ENCODE data around the gene SLC22A13.
"Not testable (repeated sequence)": the region's sequence is repeated elsewhere in the genome, so short reads cannot be mapped to it uniquely, and the experiment has no call there.

Gene SLC22A13

DNA sequence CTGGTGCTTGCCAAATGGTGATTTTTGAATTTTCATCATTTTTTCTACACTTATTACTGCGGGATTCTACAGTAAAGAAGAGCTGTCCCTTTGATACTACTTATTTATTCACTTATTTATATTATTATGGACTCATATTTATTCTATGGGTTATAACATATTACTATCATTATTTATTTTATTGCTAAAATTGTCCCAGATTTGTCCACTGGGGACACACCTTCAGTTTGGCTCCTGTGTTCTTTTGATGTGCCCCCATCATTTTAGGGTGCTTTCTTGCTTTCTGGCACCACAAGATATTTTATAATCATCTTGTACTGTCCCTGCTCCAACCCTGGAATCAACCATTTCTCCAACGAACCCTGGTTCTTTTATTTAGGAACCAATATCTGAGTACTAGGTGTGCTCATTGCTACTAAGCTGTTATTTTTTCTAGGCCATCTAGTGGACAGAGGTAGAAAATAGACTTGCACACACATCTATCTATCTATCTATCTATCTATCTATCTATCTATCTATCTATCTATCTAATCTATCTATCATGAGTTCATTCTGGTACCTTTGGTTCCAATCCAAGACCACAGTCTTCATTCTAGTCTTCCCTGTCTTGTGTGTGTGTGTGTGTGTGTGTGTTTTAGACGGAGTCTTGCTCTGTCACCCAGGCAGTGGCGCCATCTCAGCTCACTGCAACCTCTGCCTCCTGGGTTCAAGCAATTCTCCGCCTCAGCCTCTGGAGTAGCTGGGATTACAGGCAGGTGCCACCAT is 32.5 kb downstream of the SLC22A13 start:
- DNase-seq (ENCODE audit: low read depth) = no peak

DNA sequence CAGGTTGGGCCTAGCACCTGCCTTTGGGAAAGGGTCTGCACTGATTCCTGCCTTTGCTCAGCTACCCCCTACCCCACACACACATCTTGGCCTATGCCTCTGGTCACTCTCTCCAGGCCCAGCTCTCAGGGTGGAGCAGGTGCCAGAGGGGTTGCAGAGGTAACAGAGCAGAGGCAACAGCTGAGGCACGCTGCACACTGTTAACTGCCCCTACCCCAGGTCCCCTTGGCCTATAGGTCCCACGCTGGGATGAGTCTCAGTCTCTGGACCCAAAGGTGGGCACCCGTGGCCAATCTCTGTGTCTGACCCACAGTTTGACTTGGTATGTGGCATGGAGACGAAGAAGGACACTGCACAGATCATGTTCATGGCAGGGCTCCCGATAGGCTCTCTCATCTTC is 41.3 kb downstream of the SLC22A13 start:
- DNase-seq (ENCODE audit: low read depth) = no peak

DNA sequence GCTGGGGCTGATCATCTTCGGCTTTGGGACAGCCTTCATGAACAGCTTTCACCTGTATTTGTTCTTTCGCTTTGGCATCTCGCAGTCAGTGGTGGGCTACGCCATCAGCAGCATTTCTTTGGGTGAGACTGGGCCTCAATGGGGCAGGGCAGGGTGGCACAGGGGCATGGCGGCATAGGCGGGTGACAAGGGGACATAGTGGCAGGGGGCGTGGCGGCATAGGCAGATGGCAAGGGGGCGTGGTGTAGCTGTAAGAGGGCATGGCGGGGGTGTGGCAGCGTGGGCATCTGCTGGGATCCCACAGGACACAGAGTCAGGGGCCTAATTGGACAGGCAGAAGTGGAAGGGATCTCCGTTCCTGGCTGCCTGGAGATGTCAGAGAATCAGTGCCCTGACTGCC is 42.0 kb downstream of the SLC22A13 start:
- DNase-seq (ENCODE audit: low read depth) = no peak

DNA sequence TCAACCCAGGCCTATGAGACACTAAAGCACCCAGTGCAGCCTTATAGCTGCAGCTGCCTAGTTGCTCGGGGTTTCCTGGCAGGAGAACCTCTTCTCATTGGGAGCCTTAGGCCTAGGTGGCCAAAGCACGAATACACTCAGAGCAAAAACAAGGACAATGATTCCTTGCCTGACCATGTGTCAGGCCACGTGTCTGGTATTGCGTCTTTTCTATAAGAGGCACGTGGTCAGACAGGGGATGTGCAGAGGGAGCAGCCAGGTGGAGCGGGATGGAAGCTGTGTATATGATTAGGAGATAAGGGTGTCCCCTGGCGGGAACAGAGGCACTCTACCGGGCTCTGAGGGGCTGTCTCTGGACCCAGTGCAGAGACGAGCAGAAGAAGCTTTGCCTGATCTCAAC is 42.8 kb downstream of the SLC22A13 start:
- DNase-seq (ENCODE audit: low read depth) = no peak

DNA sequence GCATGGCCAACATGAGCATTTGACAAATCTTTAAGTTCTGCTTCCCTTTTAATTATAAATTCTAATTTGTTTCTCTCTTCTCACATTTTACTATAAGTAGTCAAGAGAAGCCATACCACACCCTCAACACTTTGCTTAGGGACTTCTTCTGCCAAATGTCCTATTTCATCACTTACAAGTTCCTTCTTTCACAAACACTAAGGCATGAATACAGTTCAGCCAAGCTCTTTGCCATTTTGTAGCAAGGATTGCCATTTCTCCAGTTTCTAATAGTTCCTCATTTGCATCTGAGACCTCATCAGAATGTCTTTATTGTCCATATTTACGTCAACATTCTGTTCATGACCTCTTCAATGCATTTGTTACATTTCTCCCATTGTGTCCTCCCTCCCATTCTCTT is 45.9 kb downstream of the SLC22A13 start:
- DNase-seq (ENCODE audit: low read depth) = no peak

DNA sequence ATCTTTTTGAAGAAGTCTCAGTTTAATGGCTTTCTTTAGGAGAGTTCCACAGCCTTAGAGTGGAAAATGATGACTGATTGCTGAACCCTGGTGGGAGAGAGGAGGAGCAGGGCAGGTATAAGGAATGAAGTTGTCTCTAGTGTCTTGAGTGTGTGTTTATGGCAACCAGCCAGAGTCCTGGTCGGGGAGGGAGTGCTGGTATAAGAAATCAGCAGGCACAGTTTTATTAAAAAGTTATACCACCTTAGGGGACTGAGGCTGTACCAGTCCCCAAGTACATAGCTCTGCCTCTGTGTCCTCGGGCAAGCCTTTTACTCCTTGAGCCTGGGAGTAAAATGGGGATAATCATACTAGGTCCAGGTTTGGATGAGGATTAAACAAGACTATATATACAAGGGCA is 46.3 kb downstream of the SLC22A13 start:
- DNase-seq (ENCODE audit: low read depth) = no peak

DNA sequence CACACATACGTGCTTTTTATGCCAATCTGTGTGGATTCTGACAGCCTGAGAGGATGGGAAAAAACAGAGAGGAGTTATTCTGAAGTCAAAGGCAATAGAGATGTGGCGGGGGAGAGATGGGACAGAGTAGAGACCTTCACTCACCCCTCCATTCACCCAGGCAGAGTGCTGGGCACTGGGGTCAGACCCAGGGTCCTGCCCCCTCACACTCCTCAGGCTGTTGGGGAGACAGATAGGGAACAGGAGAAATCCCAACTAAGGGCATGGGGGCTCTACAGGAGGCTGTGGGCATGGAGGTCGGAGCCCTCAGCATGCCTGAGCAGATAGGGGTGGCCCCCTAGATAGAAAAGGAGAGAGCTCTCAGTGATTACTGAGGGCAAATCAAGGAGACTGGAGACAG is 46.7 kb downstream of the SLC22A13 start:
- no peak for DNase-seq (ENCODE audit: low read depth)

DNA sequence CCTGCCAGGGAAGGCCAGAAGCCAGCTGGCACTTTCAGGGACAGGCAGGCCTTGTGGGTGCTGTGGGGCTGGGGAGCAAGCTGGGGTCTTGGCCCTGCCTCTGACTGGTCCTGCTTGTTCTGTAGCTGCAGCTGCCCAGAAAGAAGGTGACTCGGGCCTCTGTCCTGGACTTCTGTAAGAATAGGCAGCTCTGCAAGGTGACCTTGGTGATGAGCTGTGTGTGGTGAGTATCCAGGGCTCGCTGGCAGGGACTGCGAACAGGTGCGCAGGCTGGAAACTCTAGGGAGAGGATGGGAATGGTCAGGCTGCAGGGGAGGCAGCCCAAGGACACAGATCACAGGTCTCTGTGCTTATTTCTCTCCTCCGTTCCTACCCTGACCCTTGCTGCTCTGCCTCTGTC is 47.7 kb downstream of the SLC22A13 start:
- no peak for DNase-seq (ENCODE audit: low read depth)

DNA sequence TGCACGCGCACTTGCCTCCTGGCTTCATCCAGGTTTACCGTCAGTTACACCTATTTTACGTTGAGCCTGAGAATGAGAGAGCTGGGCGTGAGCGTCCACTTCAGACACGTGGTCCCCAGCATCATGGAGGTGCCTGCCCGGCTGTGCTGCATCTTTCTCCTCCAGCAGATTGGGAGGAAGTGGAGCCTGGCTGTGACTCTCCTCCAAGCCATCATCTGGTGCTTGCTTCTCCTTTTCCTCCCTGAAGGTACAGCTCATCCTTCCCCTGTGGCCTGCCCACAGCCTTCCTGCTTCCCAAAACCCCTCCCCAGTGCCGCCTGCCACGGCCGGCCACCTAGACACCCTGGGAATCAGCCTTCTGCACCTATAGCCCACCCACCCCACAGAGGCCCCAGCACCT is 48.1 kb downstream of the SLC22A13 start:
- no peak for DNase-seq (ENCODE audit: low read depth)

DNA sequence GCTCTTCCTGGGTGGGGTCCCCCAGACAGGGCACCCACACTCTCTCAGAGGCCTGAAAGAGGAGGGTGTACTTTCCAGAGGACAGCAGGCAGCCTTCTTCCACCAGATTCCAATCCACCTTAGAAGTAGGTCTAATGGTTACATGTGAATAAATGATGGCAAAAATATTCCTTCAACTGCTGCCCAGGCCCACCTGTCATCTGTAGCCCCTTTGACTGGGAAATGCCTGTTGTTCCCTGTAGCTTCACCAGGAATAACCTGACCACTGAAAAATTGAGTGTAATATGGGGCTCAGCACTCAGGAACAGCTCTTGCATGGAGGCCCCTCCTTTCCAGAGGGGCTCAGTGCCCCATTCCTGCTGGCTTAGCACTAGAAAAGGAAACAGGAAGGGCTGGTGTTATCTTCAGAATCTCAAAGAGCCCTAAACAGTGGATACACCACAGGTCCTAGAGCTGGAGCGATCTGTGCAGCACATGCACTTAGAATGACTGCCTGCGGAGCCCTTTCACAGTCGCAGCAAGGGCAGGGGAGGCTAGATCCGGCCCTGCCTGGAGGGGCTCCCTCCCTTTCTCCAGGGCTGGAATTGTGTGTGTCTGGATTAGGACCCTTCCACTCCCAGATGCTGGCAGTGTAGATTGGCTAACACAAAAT is 48.6 kb downstream of the SLC22A13 start:
- DNase-seq (ENCODE audit: low read depth) = no peak

DNA sequence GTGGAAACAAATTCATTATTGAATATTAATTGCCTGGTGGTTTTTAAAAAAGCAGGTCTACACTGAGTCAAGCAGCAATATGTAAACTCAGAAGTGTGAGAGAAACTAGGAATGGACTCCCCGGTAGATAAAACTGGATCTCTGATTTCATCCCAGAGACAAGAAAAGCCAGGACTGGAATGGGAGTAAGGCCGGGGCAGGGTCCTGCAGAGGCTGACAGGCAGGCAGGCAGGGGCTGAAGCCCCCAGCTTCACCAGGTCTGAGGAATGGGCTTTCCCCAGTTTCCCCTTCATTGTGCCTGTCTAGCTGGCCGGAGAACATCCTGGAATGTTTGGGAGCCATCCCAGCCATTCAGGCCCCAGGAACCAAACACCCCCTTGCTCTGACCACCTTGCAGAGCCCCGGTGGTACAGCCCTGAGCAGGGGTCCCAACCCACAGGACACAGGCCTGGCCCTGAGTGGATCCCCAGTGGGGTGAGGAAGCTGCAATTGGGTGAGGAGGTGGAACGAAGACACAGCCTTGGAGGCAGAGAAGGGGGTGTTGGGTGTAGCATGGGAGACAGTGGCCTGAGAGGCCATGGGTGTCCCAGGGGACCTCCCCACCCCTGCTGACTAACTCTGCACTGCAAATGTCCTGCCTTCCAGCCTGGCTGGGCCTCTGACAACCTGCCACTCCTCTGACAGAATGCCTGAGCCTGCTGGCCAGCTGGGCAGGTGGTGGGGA is 49.3 kb downstream of the SLC22A13 start:
- no peak for DNase-seq (ENCODE audit: low read depth)

DNA sequence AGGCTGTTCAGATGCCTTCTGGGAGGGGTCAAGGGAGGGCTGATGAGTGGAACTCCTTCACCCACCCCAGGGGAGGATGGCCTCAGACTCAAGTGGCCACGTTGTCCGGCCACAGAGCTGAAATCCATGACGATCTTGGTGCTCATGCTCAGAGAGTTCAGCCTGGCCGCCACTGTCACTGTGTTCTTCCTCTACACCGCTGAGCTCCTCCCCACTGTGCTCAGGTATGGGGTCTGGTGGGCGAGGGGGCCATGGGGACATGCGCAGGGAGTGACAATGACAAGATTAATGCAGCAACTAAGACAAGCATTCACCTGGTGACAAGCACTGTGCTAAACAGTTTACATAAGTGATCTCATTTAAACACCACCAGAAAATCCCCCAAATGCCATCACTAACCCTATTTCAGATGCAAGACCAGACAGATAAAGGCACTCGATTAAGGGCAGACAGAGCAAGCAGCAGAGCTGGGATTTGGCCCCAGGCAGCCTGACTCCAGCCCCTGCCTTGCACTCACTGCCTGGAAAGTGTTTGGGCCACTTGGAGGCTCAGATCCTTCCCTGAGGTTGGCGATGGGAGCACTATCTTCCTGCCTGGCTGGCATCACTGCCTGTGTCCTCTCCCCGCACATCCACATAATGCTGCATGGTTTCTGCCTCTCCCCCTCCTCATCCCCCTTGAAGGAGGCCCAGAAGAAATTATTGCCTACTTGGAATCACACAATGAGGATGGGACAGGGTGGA is 50.0 kb downstream of the SLC22A13 start:
- DNase-seq (ENCODE audit: low read depth) = no peak

DNA sequence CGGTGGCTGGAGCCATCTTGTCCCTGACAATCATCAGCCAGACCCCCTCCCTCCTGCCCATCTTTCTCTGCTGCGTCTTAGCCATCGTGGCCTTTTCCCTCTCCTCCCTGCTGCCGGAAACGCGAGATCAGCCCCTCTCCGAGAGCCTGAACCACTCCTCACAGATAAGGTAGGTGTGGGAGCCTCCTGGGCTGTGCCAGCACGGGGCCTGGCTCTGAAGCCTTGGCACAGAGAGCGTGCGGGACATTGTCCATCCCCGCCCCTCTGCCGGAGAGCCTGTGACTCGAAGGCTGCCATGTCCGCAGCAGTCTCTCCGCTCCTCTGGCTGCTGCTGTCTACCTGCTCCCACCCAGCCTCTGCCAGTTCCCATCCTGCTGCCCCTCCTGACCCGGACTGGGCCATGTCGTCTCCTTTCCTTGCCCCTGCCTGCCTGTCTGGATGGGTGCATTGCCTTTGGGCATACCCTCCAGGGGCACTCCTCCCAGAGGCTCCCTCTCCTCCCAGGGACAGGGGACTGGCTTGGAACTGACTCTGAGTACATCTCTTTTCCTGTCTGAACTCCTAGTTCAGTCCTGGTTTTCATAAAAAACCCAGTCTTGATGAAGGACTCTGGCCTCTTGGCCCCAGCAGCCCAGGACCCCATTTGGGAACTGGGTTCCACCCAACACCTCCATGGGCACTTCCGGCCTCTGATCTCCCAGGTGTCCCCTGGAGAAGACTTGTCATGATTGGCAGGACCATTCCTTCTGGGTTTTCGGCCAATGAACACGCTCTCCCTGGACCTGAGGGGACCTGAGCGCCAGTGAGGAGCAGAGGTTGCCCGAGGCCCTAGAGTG is 51.0 kb downstream of the SLC22A13 start:
- no peak for DNase-seq (ENCODE audit: low read depth)

DNA sequence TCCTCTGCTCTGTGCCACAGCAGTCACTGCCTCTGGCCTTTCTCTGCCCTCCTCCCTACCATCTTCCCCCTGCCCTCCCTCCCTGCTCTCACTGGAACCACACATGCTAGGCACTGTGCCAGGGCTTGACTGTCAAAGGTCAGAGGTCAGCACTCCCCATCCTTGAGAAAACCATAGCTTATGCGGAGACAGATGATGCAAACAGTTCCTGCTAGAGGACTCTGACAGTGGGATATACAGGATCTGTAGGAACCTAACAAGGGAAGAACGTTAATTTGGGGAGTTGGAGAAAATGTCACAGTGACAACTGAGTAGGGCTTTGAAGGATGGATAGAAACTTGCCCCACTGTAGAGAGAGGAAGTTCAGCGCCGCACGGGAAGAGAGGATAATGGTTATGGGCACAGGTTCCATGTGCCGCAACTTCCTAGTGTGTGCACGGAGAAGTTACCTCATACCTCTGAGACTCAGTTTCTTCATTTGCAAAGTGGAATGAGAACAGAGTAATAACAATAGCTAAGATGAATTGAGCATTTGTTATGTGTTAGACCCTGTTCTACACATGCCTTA is 51.7 kb downstream of the SLC22A13 start:
- no peak for DNase-seq (ENCODE audit: low read depth)

DNA sequence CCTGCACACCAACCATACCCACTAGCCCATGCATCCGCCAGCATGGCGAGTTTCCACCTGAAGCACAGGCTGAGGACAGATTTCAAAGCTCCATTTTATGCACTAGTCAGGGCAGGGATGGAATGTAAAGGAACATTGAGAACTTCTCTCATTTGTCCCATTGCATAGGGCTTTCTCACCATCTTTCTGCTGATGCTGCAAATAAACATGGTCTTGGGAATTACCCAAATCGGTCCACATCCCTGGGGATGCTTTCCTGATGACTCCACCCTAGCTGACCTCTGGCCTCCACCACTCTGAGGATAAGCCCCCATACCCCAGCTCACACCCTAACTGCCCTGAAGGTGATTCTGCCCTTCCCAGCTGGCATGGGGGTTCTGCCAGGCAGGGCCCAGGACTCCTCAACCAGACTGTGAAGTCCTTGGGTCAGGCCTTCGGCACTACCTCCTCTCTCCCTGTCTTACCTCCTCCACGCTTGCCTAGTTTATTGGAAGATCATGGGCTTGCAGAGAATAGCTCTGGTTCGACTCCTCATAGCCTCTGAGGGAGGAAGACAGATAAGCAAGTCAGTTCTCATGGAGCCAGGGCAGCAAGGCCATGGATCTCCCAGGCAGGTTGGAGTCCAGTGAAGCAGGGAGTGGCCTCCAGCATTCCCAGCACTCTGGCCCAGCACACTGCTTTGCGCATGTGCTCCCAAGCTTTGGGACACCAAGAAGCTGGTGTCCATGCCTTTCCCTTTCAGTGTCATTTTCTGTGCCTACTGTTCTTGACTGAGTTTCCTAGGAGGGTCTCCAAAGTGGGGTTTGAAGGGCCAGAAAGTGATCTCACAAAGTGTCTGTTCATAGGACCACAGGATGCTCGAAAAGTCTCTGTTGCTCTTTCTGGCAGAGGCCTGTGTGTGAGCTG is 53.4 kb downstream of the SLC22A13 start:
- DNase-seq (ENCODE audit: low read depth) = no peak

DNA sequence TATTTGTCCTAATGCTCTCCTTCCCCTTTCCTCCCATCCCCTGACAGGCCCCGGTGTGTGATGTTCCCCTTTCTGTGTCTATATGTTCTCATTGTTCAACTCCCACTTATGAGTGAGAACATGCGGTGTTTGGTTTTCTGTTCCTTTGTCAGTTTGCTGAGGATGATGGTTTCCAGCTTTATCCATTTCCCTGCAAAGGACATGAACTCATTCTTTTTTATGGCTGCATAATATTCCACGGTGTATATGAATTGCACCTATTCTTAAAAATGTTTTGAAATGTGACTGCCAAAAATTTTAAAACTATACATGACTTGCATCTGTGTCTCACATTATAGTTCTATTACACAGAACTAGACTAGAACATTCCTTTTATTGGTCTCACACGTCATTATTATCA is 55.0 kb downstream of the SLC22A13 start:
- not testable (repeated sequence) for DNase-seq (ENCODE audit: low read depth)

DNA sequence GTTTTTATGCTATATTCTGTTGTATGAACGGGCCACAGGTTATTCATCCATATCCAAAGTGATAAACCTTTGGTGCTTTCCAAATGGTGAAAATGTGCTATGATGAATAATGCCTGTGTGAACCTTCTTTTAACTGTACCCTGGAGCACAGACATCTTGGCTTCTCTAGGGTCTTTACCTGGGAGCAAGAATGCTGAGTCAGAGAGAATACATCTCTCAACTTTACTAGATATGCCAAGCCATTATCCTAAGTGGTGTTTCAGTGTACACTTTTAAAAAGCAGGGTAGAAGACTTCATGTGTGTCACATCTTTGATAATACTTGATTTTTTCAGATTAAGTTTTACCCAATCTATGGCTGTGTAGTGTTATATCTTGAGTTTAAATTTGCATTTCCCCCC is 57.4 kb downstream of the SLC22A13 start:
- DNase-seq (ENCODE audit: low read depth) = no peak

DNA sequence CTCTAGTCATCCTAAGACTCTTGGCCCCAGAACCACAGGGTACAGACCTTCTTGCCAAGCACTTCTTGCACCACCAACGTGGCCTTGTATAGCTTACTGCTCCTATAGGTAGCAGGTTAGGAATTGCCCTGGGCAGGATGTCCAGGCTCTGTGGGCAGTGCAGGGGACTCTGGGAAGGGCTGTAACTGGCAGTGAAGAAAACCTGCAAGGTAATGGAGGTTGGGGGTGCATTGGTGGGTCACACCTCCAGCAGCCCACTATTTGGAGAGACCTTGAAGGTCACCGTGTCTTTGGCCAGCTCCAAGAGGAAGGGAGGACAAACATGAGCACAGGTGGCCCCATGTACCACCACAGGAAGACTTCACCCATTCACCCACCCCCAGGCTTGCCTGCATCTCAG is 59.6 kb downstream of the SLC22A13 start:
- no peak for DNase-seq (ENCODE audit: low read depth)

DNA sequence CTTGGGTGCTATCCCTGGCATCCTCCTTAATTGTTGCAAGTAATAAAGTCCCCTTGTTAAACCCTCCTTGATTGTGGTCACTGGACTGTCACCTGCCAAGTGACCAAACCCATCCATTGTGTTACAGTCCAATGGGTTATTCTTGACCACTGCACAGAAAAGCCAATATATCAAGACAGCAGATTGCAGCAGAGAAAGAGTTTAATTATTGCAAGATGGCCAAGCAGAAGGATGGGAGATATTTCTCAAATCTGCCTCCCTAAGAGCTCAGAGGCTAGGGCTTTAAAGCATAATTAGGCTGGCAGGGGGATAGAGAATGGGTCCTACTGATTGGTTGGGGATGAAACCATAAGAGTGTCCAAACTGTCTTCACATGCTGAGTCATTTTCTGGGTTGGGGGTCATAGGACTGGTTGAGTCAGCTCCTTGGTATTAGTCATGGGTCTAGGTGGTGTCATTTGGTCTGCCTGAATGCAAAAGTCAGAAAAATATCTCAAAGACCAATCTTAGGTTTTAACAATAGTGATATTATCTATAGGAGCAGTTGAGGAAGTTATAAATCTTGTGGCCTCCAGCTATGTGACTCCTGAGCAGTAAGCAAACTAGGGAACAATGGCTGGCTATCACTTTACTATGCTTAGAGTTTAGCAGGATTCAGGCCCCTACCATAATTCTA is 61.9 kb downstream of the SLC22A13 start:
- DNase-seq (ENCODE audit: low read depth) = no peak
